GM12878 (cell line): ENCODE results near the gene TIMP3.

Source experiments
- BCLAF1 ChIP-seq: fragments of 450-650 bp; IDR thresholded peaks from 2 replicates; pipeline ENCODE4 v1.6.1; 2017; ENCODE audit warnings: antibody characterized with exemption, mild to moderate bottlenecking, moderate library complexity
- CTCF ChIP-seq, 3 experiments: IDR thresholded peaks in 2 of 3; conservative IDR thresholded peaks in 1 of 3; 2 replicates each; pipeline ENCODE4 v1.5.1; 2011; ENCODE audit warnings: low read depth in 3 of 3, low read length in 3 of 3, mild to moderate bottlenecking in 3 of 3, control low read depth in 2 of 3, moderate library complexity in 2 of 3, inconsistent platforms in 1 of 3, mixed read lengths in 1 of 3; ENCODE audit not compliant: control insufficient read depth in 2 of 3, insufficient read depth in 1 of 3; ENCODE audit errors: extremely low read depth in 1 of 3
- E4F1 ChIP-seq: fragments of 450-650 bp; IDR thresholded peaks from 2 replicates; pipeline ENCODE4 v1.6.1; 2018; ENCODE audit warnings: borderline replicate concordance, mild to moderate bottlenecking; ENCODE audit not compliant: partially characterized antibody
- EZH2 ChIP-seq: IDR thresholded peaks from 2 replicates; pipeline ENCODE4 v1.6.1; 2012; ENCODE audit warnings: low read depth, mild to moderate bottlenecking, control low read depth, inconsistent platforms, low read length, borderline replicate concordance; ENCODE audit not compliant: control insufficient read depth
- MAX ChIP-seq: IDR thresholded peaks from 2 replicates; pipeline ENCODE4 v1.6.1; 2012; ENCODE audit warnings: low read depth, low read length, improper control_type of control experiment
- MTA3 ChIP-seq: IDR thresholded peaks from 2 replicates; pipeline ENCODE4 v1.6.1; 2012; ENCODE audit warnings: low read length, inconsistent platforms, borderline replicate concordance
- PKNOX1 ChIP-seq: fragments of 450-650 bp; IDR thresholded peaks from 2 replicates; pipeline ENCODE4 v1.6.1; 2016; ENCODE audit warnings: mild to moderate bottlenecking
- POLR2A ChIP-seq: IDR thresholded peaks from 2 replicates; pipeline ENCODE4 v1.6.1; 2011; ENCODE audit warnings: low read depth, mild to moderate bottlenecking, low read length
- POLR2AphosphoS5 ChIP-seq: IDR thresholded peaks from 2 replicates; pipeline ENCODE4 v1.6.1; 2011; ENCODE audit warnings: mild to moderate bottlenecking, low read length, inconsistent platforms
- RAD21 ChIP-seq: IDR thresholded peaks from 2 replicates; pipeline ENCODE4 v1.6.1; 2011; ENCODE audit warnings: mild to moderate bottlenecking, low read depth, low read length, moderate library complexity; ENCODE audit not compliant: insufficient read depth
- SIX5 ChIP-seq: IDR thresholded peaks from 2 replicates; pipeline ENCODE4 v1.6.1; 2011; ENCODE audit warnings: mild to moderate bottlenecking, low read depth, low read length, moderate library complexity; ENCODE audit not compliant: severe bottlenecking
- TAF1 ChIP-seq: IDR thresholded peaks from 2 replicates; pipeline ENCODE4 v1.6.1; 2011; ENCODE audit warnings: mild to moderate bottlenecking, low read depth, low read length, borderline replicate concordance
- ZBTB40 ChIP-seq: fragments of 450-650 bp; IDR thresholded peaks from 2 replicates; pipeline ENCODE4 v1.6.1; 2016; ENCODE audit warnings: mild to moderate bottlenecking, moderate library complexity, borderline replicate concordance
- ZNF274 ChIP-seq: IDR thresholded peaks from one replicate; pipeline ENCODE4 v1.8.0; 2011; ENCODE audit not compliant: insufficient read length, insufficient read depth

- TF ChIP-seq PKNOX1, result no peak
- no peak for TF ChIP-seq CTCF (IDR thresholded peaks at IDR 0.05 in 2 of 3, conservative IDR thresholded peaks at IDR 0.05 in 1 of 3; ENCODE audit: control insufficient read depth in 2 of 3, extremely low read depth in 1 of 3, insufficient read depth in 1 of 3, low read depth in 3 of 3, low read length in 3 of 3)
- TF ChIP-seq POLR2AphosphoS5, result no peak
- no peak for TF ChIP-seq POLR2A
- TF ChIP-seq E4F1, result no peak
- TF ChIP-seq BCLAF1, result no peak
- TF ChIP-seq RAD21, result no peak
- TF ChIP-seq ZBTB40, result no peak
- no peak for TF ChIP-seq ZNF274
- TF ChIP-seq EZH2, result no peak
- no peak for TF ChIP-seq MTA3
- no peak for TF ChIP-seq TAF1
- no peak for TF ChIP-seq MAX
- TF ChIP-seq SIX5, result no peak
These were observed 39.7 kb downstream of the TIMP3 start for GRCh38 chr22:32841175-32841574.
